GM12874 (cell line): ENCODE measurements around the gene IRS2.

ENCODE experiments used
- TF ChIP-seq, protein P1 (sequence below): IDR thresholded peaks from 2 replicates; pipeline ENCODE4 v1.5.1; 2011; ENCODE audit warnings: low read depth, mild to moderate bottlenecking, control low read depth, low read length, moderate library complexity; ENCODE audit not compliant: insufficient read depth

IRS2 gene

DNA sequence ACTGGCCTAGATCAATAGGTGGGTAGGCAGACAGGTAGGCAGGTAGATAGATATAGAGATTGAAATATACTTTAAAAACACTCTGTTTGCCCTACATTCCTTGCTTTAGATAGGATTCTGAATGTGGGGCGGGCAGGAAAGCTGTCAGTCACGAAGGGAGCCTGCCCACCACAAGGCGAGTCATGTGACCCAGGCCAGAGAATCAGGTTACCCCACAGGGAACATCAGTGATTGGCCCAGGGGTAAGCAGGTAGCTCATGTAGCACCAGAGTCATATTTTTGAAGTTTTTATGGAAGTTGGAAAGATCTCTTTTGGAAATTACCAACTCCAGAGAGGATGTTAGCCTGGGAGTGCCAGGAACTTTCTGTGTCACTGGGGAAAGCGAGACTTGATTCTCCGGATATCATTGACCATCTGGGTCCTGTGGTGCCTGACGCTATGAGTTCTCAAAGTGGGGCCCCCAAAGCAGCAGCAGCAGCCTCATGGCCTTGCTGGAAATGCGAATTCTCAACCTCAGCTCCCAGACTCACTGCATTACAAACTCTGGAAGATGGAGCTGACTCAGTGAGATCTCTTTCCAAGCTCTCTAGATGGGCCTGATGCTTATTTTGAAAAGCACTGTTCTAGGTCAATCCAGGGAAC is 60.3 kb downstream of the IRS2 start:
- TF ChIP-seq, protein P1, sequence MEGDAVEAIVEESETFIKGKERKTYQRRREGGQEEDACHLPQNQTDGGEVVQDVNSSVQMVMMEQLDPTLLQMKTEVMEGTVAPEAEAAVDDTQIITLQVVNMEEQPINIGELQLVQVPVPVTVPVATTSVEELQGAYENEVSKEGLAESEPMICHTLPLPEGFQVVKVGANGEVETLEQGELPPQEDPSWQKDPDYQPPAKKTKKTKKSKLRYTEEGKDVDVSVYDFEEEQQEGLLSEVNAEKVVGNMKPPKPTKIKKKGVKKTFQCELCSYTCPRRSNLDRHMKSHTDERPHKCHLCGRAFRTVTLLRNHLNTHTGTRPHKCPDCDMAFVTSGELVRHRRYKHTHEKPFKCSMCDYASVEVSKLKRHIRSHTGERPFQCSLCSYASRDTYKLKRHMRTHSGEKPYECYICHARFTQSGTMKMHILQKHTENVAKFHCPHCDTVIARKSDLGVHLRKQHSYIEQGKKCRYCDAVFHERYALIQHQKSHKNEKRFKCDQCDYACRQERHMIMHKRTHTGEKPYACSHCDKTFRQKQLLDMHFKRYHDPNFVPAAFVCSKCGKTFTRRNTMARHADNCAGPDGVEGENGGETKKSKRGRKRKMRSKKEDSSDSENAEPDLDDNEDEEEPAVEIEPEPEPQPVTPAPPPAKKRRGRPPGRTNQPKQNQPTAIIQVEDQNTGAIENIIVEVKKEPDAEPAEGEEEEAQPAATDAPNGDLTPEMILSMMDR: no peak

DNA sequence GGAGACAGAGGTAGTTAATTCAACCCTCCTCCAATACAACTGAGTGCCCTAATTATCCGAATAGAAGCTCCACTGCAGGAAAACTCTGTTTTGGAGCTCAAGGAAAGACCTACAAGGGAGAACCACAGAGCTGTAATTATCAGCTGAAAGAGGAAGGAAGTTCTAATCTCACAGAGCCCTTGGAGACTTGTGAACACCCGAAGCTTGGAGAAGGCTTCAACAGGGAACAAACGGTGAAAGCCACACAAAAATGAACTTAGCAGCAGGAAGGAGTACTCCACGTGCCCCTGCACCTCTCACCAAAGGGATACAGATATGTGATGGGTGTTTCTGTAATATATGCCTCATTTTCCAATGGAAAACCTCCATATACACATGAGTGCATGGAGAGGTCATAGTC is 61.1 kb downstream of the IRS2 start:
- TF ChIP-seq, protein P1: no peak

DNA sequence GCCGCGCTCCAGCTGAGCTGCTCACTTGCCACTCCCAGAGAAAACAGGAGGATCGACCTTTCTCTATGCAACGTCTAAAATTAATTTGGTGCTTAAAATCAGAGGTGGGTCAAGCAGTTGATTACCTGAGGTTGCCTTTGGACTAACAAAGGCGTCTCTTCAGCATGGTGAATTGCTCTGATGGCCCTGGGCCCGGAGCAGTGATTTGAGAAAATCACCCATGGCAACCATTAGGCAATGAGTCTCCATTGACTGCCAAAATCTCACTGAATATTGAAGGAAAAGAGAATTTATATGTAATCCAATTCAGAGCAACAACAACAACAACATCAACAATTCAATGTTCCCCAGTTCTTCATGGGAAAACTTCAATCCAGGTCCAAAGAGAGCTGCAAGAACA is 61.8 kb downstream of the IRS2 start:
- TF ChIP-seq, protein P1: no peak

DNA sequence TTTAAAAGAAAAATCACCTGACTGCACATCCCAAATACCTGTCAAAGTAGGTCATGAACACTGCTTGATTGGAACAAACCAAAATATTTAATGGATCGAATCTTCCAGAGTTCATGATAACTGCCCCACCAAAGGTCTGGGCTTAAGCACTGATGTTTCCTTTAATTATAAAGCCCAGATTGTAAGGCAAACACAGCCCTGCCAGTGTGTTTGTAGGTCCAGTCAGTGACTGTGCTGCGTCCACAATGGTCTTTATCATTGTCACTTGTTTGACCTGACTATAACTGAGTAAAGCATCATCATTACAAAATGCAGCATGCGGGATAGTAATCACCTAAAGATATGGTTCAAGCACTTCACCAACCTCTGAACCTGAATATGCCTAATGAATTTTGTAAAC is 63.3 kb downstream of the IRS2 start:
- TF ChIP-seq, protein P1: no peak

DNA sequence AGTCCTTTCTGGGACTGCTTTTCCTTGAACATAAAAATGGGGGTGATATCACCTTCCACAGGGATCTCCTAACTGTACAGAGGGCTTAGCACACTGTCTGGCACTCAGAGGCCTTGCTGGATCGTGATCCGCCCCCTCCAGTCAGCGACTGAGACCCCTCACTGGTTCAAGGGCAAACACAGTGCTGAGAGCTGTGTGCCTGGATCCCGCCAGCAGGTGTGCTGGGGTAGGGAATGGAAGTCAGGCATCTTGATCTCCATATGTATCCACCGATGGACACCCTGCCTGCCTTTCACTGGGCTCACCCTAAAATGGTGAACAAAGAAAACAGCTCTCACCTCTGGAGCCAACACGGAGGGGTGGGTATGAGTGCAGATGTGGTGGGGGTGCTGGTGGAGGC is 64.3 kb downstream of the IRS2 start:
- TF ChIP-seq, protein P1: no peak

DNA sequence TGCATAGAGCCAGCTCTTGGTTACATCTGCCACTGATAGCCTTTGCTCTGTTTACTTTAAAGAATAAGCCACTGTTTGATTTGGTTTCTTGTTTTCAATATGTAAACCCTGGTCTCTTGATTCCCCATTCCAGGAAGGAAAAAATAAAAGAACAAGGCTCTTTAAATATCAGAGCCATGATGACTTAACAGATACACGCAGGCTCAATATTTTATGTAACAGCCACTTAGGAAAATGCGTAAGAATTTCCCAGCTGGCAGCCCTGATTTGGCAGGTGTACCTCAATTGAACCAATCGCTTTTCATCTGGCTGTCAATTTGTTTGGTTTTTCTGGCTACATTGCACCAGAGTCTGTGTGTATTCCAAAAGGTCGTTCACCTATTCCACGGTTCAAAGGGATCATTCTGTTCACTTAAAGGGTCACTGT is 65.6 kb downstream of the IRS2 start:
- TF ChIP-seq, protein P1: no peak

DNA sequence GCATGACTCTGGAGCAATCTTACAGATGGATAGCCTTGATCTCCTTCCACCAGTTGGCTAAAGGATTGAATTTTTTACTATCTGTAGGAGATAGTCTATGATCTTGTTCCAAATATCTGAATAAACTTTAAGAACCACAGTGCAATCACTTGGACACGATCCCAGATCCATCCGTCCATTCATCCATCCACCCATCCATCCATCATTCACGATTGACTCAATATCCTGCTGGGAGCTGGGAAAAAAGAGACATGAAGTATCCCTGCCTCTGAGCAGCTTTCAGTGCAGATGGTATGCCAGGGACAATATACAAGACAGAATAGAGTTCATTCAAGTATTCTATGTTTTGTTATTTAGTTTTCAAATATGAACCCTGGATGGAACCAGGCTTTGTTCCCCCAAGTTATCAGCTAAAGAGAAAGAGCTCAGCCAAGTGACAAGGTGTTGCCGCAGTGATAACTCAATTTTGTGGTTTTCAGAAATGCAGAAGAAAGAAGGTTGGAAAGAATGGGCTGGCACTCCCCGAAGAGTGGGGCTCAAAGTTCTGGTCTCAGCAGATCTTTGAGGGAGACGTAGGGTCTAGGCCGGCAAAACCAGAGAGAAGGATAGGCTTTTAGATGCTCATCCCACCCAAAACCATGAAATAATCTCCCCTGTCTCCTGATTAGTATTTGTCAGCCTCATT is 66.3 kb downstream of the IRS2 start:
- TF ChIP-seq, protein P1: no peak
